ENCODE measurements around the gene GNAZ. TPM values are rescaled to one million over a fixed set of nuclear protein-coding genes. Genes with fewer than 3 reads are reported as not detected.
A peak's percentile ranks its signal among the peaks of the same experiment; 100 is the strongest.

GNAZ gene
- total and polyA plus RNA-seq, 2 donors from 2014 or later: 3.7 to 5.7 TPM

- Histone ChIP-seq H3K9ac (ENCODE audit: low read length in 3 of 3) (no peak overlapping the region), H3K36me3 (ENCODE audit: control insufficient read depth in 2 of 3, insufficient read depth in 3 of 3, low read length in 3 of 3) (no peaks in the 10 kb centered on the region), H3K4me3 (ENCODE audit: low read length in 3 of 3) (no peak overlapping the region), H3K27ac (ENCODE audit: low read depth in 2 of 2, low read length in 2 of 2) (no peak overlapping the region), H3K4me1 (ENCODE audit: control insufficient read depth in 2 of 3, insufficient read depth in 2 of 3, low read depth in 1 of 3, low read length in 3 of 3) (no peaks in the 10 kb centered on the region), H3K9me3 (ENCODE audit: control insufficient read depth in 2 of 3, insufficient read depth in 1 of 3, low read length in 3 of 3) (peaks cover 0 to 12% (median 6%) of the 10 kb centered on the region in 3 donors), H3K27me3 (ENCODE audit: control insufficient read depth, insufficient read depth, low read length) (no peaks in the 10 kb centered on the region)
- FAIRE-seq: no peak
- intact Hi-C loops (cut with DNase I): no loop called here
- DNase-seq: peak in 2 of 5 donors; percentile 3 to 22
- TF ChIP-seq CTCF (IDR thresholded peaks at IDR 0.05; ENCODE audit: borderline replicate concordance, extremely low read depth, insufficient read depth): no peak
Measured at GRCh38 chr22:23053912-23054530, 16.3 kb upstream of the GNAZ start.

GRCh38 chr22:23054531-23055257 is 15.6 kb upstream of the GNAZ start:
- no peak overlapping the region for H3K4me3 ChIP-seq (ENCODE audit: low read length in 3 of 3)
- no peaks in the 10 kb centered on the region for H3K4me1 ChIP-seq (ENCODE audit: control insufficient read depth in 2 of 3, insufficient read depth in 2 of 3, low read depth in 1 of 3, low read length in 3 of 3)
- no peak overlapping the region for H3K27ac ChIP-seq (ENCODE audit: low read depth in 2 of 2, low read length in 2 of 2)
- peak in 3 of 5 donors; percentile 3 to 26 (median 15) for DNase-seq
- H3K36me3 ChIP-seq (ENCODE audit: control insufficient read depth in 2 of 3, insufficient read depth in 3 of 3, low read length in 3 of 3): no peaks in the 10 kb centered on the region
- peaks cover 0 to 12% (median 6%) of the 10 kb centered on the region in 3 donors for H3K9me3 ChIP-seq (ENCODE audit: control insufficient read depth in 2 of 3, insufficient read depth in 1 of 3, low read length in 3 of 3)
- no peaks in the 10 kb centered on the region for H3K27me3 ChIP-seq (ENCODE audit: control insufficient read depth, insufficient read depth, low read length)
- no peak for FAIRE-seq
- no peak overlapping the region for H3K9ac ChIP-seq (ENCODE audit: low read length in 3 of 3)
- no peak for TF ChIP-seq CTCF (IDR thresholded peaks at IDR 0.05; ENCODE audit: borderline replicate concordance, extremely low read depth, insufficient read depth)
- intact Hi-C loops (cut with DNase I): no loop called here

GRCh38 chr22:23055449-23056179 is 14.7 kb upstream of the GNAZ start:
- no peak for TF ChIP-seq CTCF (IDR thresholded peaks at IDR 0.05; ENCODE audit: borderline replicate concordance, extremely low read depth, insufficient read depth)
- Histone ChIP-seq H3K27ac (ENCODE audit: low read depth in 2 of 2, low read length in 2 of 2) (no peak overlapping the region), H3K27me3 (ENCODE audit: control insufficient read depth, insufficient read depth, low read length) (no peaks in the 10 kb centered on the region), H3K9me3 (ENCODE audit: control insufficient read depth in 2 of 3, insufficient read depth in 1 of 3, low read length in 3 of 3) (peaks cover 0 to 12% (median 6%) of the 10 kb centered on the region in 3 donors), H3K9ac (ENCODE audit: low read length in 3 of 3) (no peak overlapping the region), H3K4me3 (ENCODE audit: low read length in 3 of 3) (no peak overlapping the region), H3K36me3 (ENCODE audit: control insufficient read depth in 2 of 3, insufficient read depth in 3 of 3, low read length in 3 of 3) (no peaks in the 10 kb centered on the region), H3K4me1 (ENCODE audit: control insufficient read depth in 2 of 3, insufficient read depth in 2 of 3, low read depth in 1 of 3, low read length in 3 of 3) (no peaks in the 10 kb centered on the region)
- intact Hi-C loops (cut with DNase I): no loop called here
- FAIRE-seq: no peak
- peak in 1 of 5 donors; percentile 29 for DNase-seq
